NCI-H187 (cell line): ENCODE data around the gene DPP10.

Experiments
- DNase-seq, 2 experiments: peaks; one replicate each; lab custom pipeline; 2025; lab: John Stamatoyannopoulos, UW

The DPP10 gene

DNA sequence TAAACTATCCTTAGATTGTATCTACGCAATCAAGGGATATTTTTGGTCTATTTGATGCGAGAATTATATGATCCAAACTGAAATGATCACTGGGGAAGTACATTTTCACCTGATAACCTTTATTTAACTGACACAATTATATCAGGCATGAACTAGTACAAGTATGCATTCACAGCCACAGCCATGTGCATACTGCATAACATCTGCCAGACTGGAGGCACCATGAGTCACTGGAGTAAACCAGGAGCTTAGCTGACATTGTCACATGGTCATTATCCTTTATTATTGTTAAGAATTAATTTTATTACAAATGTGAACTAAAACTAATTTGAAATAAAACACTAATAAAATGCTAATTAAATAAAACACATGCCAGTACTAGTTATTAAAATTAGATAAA lies 1127.1 kb downstream of the DPP10 start:
- no peak for DNase-seq

DNA sequence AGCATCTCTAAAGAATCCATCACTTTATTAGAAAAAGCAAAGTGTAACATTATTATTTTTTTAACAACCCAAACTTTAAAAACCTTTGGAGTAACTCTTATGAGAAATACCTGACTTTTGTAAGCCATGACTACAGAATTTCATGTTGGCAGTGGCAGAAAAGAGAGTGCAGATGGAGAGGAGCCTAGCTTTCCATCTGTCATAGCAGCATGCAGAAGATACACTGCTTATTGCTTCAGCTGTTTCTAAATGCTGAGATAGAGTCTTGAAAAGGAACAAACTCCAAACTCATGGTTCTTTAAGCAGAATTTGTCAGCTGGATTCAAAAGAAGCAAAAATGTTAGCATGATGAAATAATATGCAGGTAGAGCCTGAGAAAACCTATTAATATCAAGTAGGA lies 1130.3 kb downstream of the DPP10 start:
- DNase-seq: no peak

DNA sequence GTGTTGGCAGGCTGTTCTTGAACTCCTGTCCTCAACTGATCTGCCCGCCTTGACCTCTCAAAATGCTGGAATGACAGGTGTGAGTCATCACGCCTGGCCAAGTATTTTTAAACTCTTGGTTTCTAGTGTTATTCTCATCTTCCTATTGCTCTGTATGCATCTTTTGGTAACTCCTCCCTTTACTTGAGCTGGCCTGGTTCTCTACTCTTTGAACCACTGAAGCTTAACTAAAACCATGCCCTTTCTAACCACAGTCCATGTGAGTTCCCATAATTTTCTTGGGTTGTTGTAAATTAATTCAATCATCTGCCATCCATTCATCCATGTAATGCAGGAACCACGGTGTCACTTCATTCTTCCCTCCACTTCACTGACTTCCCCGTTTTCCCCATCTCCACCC lies 1131.3 kb downstream of the DPP10 start:
- no peak for DNase-seq

DNA sequence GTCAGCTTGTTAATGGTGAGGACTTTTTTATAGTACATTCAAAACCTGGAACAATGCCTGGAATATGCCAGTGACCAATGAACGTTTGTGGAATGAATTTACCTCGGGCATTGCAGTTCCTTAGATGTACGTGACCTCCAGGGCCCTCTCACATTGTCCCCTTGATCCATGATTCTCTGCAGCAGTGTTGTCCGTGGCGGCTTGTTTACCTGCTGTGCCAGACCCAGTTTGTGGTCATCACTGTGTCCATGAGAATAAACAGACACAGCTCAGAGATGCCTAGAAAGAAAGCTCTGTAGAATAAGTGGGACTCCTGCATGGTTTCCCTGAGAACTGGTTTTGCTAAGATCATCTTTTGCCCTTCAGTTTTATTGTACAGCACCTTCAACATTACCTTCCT lies 1132.2 kb downstream of the DPP10 start:
- no peak for DNase-seq

DNA sequence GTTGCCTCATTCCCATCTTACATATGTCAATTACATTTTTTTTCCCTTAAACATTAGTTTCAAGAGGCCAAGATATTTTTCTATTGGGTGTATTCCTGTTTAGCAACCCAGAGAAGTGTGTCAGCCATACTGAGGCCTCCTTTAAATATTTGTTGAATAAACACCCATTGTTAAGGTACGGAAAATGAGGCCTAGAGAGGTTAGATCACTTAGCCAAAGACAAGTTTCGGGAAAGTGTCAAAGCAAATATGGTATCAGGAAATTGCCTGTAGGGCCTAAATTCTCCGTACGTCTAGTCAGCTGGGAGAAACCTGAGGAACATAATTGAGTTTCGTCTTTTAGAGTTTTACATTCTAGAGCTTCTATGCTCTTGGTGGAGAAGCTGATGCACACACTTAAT lies 1138.3 kb downstream of the DPP10 start:
- DNase-seq: no peak

DNA sequence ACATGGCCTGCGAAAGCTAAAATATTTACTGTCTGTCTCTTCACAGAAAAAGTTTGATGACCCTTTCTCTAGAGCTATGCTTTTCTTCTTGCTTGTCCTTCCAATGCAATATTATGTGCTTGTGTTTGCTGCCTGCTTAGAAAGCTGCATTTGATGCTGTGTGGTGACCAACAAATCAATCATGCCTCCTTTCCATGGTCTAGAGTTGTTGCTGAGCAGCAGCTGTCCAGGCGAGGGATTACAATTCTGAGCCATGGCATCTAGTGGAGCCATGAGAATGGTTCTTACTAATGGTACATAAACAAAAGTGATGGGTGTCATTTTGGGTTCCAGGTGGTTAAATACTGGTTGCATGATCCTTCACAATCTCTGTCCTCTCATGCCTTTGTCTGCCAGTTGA lies 1142.1 kb downstream of the DPP10 start:
- no peak for DNase-seq

DNA sequence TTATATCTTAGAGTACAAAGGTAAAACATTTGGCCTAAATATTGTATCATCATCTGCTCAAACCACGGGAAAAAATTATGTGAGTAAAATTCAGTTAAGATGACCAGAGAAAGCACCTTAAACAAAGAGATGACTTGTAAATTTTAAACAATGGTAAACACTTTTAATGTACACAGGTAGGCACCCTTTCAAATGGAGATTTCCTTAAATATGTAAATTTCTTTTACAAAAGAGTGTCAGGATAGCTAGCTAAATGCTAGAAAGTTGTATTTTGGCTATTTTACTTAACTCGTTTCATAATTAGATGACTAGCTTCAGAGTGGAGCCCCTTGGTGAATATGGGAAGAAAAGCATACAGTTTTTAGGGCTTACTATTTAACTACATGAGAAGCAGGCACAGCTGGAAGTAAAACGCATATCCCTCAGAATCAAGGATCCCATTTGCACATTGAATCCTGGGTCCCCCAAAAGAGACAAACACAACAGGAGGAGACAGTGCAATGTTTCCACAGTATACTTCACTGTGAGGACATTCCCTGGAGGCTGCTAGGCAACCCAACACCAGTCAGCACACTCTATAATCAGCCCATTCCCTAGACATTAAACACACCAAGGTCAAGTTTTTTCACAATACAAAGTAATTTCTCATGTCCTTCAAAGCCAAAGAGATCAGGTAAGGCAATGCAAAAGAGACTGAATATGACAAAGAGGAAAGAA lies 1154.4 kb downstream of the DPP10 start:
- DNase-seq: no peak

DNA sequence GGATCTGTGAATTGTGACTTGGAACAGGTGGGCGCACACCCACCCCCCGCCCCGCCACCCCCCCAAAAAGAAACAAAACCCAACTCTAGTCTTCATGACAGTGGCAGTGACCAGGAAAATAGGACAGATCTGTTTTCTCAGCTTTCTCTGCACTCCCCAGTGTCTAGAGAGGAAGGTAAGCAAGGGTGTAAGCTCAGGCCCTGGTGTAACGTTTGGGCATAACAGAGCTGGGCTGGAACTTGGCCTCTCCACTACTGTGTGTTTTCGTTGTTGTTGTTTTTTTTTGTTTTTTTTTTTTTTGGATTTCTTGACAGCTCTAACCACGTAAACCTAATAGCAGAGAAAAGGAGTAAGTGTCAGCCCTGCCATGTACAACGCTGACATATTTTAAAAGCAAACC lies 1160.8 kb downstream of the DPP10 start:
- DNase-seq: no peak

DNA sequence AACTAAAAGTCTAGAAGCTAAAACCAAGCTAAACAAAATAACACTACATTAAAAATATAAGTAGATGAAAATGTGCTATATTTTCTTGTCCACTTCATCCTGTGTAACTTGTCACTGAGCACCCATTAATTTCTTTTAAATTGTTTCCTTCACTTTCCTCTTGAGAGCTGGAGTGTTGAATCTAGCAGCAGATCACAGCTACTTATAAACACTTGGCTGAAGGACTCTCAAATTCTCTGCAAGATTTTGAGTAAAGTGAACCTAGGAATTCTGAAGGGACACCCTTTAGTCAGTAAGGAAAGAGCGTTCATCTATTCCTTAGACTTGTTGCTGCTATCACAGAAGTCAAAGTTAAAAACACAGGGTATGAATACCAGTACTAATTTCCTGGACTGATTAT lies 1163.9 kb downstream of the DPP10 start:
- DNase-seq: no peak

DNA sequence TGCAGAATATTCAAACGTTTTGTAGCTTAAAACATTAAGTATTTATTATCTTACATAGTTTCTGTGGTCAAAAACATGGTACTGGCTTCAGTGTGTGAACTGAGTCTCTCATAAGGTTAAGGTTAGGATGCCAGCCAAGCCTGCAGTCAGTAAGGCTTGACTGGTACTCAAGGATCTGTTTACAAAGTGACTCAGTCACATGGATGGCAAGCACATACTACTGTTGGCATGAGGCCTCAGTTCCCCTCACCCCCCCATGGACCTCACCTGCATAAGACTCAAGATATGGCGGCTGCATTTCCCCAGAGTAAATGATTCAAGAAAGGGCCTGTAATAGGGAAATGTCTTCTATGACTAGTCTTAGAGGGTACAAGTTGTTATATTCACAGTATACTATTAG lies 1167.5 kb downstream of the DPP10 start:
- no peak for DNase-seq

DNA sequence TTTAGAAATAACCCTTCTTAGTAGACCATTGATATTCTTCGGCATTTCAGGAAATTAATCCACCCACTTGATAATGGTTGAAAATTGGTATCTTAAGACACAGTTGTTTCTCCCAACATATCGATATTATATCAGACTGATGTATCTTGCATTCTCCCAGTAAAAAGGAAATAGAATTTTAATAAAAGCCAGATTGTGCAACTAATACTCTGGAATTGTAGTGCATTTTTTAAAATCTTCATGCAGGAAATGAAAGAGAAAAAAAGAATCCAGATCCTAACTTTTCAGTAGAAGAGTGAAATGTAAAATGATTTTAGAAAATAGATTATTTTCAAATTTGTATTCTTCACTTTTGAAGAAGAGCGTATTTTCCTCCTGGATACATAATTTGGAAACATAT lies 1168.4 kb downstream of the DPP10 start:
- no peak for DNase-seq

DNA sequence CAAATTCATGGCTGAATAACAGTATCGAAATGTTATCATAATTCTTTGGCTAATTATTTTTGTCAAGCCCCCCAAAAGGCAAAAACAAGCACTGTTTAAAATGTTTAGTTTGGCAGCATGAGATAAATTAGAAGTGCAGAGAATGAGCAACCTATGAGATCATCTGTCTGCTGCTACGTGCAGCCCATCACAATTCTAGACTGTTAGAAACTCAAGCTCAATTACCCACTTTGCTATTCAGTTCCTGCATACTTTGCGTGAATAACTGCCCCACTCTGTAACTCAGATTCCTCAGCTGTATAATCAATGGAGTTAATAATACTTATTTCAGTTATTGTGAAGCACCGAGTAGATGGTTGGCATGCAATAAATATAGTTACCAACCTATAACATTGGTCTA lies 1181.9 kb downstream of the DPP10 start:
- DNase-seq: no peak

DNA sequence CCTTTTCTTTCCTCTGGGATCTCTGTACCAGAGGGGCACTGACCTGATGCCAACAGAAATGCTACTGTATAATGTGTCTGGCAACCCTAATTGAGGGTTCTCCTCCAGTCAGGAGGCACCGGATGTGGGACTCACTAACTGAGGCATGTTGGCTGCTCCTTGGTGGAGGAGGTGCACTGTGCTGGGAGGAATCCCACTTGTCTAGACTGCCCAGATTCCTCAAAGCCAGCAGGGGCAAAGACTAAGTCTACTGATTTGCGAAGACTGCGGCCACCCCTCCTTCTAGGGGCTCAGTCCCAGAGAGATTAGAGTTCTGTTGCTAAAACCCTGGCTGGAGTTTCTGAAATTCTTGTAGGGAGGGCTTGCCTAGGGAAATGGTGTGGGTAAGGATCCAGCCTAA lies 1192.1 kb downstream of the DPP10 start:
- no peak for DNase-seq

DNA sequence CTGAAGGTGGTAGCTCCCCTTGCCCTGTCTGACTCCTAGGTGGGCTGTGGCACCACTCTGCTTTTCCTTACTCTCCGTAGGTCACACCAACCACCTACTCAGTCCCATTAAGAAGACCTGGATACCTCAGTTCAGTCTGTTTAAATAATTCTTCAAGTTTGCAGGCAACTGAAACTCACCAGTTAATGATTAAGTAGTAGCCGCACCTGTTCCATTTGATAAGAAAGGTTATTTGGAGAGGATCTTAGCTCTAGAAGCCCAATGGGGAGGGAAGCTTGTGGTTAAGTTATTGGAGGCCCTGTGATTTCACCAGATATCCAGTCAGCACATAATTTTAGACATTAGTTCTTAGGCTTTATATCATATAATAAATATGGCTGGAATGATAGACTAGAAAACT lies 1193.0 kb downstream of the DPP10 start:
- DNase-seq: no peak

DNA sequence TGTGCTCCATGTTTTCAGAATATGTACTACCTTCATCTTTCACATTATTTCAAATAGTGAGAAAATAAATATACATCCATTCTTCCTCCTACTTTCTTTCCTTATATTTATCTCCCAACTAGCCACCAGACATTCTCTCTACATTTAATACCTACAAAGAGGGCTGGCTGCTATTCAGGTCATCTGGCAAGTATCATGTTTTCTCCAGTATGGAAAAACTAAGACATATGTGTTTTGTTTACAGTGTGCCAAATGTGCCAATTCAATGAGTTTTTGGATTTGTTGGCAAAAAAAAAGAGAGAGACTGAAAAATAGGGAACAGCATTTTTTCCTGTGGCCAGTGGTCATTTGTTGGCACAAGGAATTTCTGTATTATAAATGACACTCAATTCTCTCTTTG lies 1207.3 kb downstream of the DPP10 start:
- no peak for DNase-seq

DNA sequence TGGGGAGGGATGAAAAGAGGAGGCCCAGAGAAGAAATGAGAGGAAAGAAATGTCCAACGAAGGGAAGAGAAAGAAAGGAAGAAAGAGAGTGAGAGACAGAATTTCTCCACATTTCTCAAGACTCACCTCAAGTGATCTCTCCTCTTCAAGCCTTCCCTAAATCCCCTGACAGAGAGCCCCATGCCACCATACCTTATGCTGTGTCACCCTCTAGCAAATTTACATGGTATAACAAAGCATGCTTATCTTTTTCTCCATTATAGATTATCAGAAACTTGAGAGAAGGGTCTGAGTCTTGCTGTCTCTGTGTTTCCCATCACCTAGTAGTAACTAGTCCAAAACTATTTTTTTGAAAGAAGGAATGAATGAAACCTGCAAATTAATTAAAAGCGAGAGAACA lies 1208.4 kb downstream of the DPP10 start:
- DNase-seq: no peak

DNA sequence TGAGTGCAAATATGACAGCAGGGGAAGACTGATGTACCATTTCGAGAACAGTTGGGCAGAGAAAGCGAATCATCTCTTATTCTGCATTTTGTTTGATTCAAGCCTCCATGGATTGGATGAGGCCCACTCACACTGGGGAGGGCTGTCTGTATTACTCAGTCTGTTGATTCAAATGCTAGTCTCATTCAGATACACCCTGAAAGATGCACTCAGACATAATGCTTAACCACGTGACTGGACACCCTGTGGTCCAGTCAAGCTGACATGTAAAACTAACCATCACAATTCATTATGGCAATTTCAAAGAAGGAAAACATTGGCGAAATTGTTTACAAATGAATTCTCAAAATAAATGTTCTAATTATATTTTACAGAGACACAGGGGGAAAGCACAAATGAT lies 1210.2 kb downstream of the DPP10 start:
- DNase-seq: no peak

DNA sequence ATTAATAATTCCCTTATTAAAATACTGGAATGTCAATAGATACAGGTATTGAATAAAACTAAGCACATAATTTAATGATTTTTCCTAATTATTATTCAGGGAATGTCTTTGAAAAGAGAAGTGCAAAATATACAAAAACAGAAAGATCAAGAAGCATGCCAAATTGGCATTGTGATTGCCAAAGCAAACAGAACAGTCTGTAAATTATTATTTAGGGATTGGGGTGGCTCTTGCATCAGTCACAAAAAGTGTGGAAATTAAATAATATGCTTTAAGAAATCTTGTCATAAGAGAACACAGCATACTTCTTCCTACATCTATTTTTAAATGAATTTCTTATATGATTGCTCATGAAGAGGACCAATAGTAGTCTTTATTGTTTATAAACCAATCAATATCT lies 1211.9 kb downstream of the DPP10 start:
- DNase-seq: no peak

DNA sequence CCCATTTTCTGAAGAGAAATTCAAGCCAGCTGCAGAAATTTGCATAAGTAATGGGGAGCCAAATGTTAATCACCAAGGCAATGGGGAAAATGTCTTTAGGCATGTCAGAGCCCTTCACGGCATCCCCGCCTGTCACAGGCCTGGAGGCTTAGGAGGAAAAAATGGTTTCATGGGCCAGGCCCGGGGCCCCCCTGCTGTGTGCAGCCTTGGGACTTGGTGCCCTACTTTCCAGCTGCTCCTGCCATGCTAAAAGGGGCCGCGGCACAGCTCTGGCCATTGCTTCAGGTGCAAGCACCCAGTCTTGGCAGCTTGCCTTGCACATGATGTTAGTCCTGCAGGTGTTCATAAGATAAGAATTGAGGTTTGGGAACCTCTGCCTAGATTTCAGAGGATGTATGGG lies 1235.7 kb downstream of the DPP10 start:
- no peak for DNase-seq

DNA sequence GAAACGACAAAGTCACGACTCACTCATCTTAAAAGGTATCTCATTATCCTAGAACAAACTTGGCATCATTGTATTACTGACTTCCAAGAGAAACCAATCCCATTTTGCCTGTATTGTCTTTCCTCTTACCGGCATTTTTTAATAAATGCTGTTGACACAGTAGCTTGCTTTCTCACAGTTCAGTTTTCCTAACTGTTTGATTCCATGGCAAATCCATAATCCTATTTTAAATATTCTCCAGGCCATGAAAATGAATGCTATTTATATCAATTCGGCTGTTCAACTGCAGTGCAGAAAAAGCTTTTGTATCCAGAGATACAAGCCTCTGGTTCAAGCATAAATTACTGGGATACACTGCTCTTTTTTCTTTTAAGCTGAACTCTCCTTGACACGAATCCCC lies 1241.9 kb downstream of the DPP10 start:
- no peak for DNase-seq

DNA sequence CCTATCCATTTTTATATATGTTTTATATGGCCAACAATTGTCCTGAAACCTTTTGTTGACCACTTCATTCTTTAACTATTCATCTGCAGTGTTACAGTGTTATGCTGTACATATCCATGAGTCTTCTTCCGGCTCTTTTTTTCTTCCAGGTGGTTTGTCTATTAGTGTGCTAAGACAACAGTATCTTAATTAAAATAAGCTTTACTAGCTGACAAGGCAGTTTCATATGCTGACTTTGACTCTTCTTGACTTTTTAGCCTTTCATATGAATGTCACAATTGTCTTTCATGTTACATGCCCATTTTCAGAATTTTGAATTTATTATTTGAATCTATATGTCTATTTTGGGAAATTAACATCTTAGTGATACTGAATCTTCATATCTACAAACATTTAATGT lies 1249.0 kb downstream of the DPP10 start:
- DNase-seq: no peak

DNA sequence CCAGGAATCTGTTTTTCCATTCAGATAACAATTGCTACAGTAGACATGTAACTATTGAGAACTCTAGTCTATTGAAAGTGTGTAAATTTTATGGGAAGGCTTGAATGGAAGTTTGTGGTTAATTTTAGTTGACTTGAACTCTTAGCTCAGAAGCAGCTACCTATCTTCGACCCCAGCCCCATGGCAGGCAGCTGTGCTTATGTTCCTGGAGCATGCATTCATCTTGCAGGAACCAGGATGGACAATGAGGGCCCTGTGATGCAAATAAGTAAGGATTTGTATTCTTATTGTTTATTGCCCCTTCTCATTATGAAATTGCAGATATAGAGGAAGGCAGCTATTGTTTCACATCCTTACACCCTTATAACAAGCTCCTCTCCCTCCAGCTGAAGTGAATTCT lies 1252.2 kb downstream of the DPP10 start:
- no peak for DNase-seq

DNA sequence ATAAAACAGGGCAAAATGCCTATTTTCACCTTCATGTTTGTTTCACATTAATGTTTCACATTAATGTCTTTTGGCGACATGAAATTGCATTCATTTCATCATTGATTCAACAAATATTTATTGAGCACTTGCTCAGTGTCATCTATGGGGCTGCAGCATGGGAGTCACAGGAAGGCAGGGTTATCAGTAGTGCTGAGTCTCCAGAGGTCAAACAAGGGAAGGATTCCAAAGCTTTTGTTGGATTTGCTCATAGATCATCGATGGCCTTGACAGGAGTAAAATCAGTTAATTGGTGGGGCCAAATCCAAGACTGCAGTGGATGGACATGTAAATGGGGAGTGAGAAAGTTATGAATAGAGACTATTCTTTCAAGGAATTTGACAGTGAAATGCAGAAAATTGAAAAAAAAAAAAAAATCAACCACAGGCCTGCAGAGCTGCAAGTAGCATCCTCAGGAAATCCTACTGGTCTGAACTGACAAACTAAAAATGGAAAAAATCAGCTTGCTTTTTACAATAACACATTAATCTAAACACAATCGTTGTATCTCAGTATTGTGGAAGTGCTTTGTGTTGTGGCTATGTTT lies 1290.8 kb downstream of the DPP10 start:
- DNase-seq: no peak

DNA sequence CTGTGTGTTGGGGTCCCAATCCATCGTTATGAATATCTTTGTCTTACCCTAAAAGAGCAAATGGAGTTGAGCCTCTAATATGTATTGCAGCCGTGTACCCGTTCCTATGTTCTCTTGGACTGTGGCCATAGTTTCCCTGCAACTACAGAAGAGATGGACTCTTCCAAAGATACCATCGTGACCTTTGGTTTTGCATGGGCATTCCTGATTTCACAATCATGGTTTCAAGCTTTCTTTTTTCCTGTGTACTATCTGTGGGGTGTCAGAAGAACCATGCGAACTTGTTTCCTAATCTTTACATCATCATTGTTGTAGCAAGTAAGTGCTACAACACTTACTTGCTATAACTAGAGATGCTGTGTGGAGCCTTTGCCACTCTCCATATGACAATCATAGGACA lies 1295.7 kb downstream of the DPP10 start:
- DNase-seq: no peak
